AG10803 (cell line): ENCODE results near the gene ST6GALNAC2.
"Not testable (repeated sequence)": the region's sequence is repeated elsewhere in the genome, so short reads cannot be mapped to it uniquely, and the experiment has no call there.

Source experiments
- DNase-seq: peaks from one replicate; pipeline ENCODE4 v3.0.0; 2010; ENCODE audit warnings: low read depth
- H3K4me3 ChIP-seq: 2 replicates; pipeline ENCODE4 v1.5.1; 2011; ENCODE audit warnings: mild to moderate bottlenecking, low read length, control low read depth
- TF ChIP-seq, protein P1 (sequence below): conservative IDR thresholded peaks from 2 replicates; pipeline ENCODE4 v1.5.1; 2011; ENCODE audit warnings: mild to moderate bottlenecking, low read length, control low read depth, inconsistent platforms

The ST6GALNAC2 gene

GRCh38 chr17:76566613-76566943 lies 19.1 kb downstream of the ST6GALNAC2 start:
- TF ChIP-seq, protein P1, sequence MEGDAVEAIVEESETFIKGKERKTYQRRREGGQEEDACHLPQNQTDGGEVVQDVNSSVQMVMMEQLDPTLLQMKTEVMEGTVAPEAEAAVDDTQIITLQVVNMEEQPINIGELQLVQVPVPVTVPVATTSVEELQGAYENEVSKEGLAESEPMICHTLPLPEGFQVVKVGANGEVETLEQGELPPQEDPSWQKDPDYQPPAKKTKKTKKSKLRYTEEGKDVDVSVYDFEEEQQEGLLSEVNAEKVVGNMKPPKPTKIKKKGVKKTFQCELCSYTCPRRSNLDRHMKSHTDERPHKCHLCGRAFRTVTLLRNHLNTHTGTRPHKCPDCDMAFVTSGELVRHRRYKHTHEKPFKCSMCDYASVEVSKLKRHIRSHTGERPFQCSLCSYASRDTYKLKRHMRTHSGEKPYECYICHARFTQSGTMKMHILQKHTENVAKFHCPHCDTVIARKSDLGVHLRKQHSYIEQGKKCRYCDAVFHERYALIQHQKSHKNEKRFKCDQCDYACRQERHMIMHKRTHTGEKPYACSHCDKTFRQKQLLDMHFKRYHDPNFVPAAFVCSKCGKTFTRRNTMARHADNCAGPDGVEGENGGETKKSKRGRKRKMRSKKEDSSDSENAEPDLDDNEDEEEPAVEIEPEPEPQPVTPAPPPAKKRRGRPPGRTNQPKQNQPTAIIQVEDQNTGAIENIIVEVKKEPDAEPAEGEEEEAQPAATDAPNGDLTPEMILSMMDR, result no peak
- DNase-seq, result no peak
- no peak overlapping the region for H3K4me3 ChIP-seq

- no peak for DNase-seq
- TF ChIP-seq, protein P1, result no peak
- H3K4me3 ChIP-seq, result no peak overlapping the region
Measured at GRCh38 chr17:76565728-76566612, 19.7 kb downstream of the ST6GALNAC2 start.

DNA sequence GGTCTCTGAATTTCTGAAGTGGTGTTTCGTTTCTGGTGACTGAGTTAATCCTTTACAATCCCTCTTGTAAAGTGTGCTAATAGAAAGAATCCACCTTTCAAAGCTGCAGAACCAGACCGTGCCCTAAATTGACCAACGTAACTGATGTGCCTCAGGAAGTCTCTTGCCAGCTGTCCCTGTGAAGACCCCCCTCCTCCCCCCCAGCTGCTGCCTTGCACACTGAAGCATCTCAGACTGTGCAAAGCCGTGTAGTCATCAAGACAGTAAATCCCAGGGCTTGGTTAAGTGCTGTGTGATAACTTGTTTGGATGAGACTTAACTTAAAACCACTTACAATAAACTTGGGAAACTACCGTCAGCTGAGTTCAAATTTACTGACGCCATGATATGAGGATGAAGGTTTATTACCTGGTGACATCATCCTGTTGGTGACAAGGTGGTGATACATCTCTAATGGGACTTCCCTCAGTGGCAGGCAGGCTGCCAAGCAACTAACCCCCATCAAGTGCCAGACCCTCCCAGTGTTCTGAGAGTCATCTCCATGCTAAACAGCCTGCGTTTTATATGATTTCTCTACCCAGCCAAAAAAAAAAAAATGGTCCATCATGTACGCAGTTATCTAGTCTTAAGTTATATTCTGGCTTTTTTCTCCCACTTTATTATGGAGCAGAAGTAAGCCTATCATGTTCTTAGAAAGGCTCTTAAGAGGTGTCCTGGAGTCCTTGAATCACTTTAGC lies 20.5 kb downstream of the ST6GALNAC2 start:
- DNase-seq, H3K4me3 ChIP-seq: not testable (repeated sequence)

GRCh38 chr17:76563359-76563758 lies 22.3 kb downstream of the ST6GALNAC2 start:
- H3K4me3 ChIP-seq, DNase-seq: not testable (repeated sequence)

GRCh38 chr17:76562734-76563148 lies 22.9 kb downstream of the ST6GALNAC2 start:
- no peak overlapping the region for H3K4me3 ChIP-seq
- DNase-seq, result peak; percentile 88

DNA sequence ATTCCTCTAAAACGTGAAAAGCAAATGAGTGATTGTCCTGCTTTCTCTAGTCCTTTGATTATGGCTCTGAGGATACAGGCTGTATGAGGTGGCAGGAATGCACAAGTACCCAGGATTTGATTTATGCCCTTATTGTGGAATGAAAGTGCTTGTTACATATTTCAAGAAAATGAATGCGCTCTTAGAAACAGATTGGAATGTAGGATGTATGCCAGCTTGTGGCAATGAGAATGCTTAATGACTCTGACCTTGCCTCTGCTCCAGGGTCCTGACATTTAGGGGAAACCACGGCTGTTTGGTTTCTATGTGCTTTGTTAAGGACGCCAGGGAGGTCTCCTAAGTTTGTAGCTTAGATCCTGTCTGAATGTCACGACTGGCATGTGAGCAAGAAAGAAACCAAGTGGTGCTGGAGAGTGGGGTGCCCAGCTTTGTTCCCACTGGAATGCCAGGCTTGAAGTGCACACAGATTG lies 23.8 kb downstream of the ST6GALNAC2 start:
- TF ChIP-seq, protein P1, result no peak
- DNase-seq, result peak; percentile 89
- H3K4me3 ChIP-seq, result no peak overlapping the region

More at GRCh38 chr17:76562734-76563148, 22.9 kb downstream of the ST6GALNAC2 start:
- TF ChIP-seq, protein P1, result no peak

DNA sequence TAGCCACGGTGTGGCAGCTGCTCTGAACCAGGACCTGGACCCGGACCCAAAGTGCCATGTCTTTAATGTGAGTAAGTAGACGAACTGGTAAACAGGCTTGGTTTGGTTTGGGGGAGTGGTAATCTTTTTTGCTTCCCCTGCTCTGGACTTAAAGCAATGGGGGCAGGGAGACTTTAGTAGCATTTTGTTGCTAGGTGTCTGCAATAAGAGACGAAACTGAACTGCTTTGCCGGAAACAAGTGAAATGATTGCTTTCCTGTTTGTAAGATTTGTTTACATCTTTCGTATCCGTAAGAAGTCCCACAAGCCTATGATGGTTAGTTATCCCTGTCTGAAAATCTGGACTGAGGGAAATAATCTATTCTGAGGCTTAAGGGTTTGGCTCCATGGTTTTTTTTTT lies 24.3 kb downstream of the ST6GALNAC2 start:
- TF ChIP-seq, protein P1, result no peak
- no peak overlapping the region for H3K4me3 ChIP-seq
- no peak for DNase-seq

GRCh38 chr17:76560877-76561221 lies 24.8 kb downstream of the ST6GALNAC2 start:
- no peak overlapping the region for H3K4me3 ChIP-seq

More at GRCh38 chr17:76560877-76561221, 24.8 kb downstream of the ST6GALNAC2 start:
- TF ChIP-seq, protein P1, result no peak
- no peak for DNase-seq
